Gastroesophageal sphincter (tissue), 3 donors: ENCODE measurements around the gene FAM83F.

Experiments
- CTCF ChIP-seq, 4 experiments: fragments of 200-600 bp in 2 of 4; fragments of 450-650 bp in 2 of 4; sonication (generic) in 1 of 4; IDR thresholded peaks; one replicate each; pipeline ENCODE4 v1.5.1; 2017 to 2019; ENCODE audit warnings: antibody characterized with exemption in 4 of 4, mild to moderate bottlenecking in 2 of 4, moderate library complexity in 2 of 4
- POLR2A ChIP-seq, 2 donors: fragments of 450-650 bp; IDR thresholded peaks; one replicate each; pipeline ENCODE4 v1.6.1; 2017; ENCODE audit warnings: antibody characterized with exemption in 2 of 2, mild to moderate bottlenecking in 2 of 2, moderate library complexity in 1 of 2

GRCh38 chr22:40067639-40068038, 72.9 kb downstream of the FAM83F start:
- TF ChIP-seq CTCF (IDR thresholded peaks at IDR 0.05) (no peak), POLR2A (IDR thresholded peaks at IDR 0.05) (no peak)
